Activated T-cell treated with anti-CD3 and anti-CD28 coated beads for 48 hours (primary cell): ENCODE results near the gene CFAP46.
"Not testable (repeated sequence)": the region's sequence is repeated elsewhere in the genome, so short reads cannot be mapped to it uniquely, and the experiment has no call there.

Experiments
- DNase-seq: peaks from one replicate; pipeline ENCODE4 v3.0.0-alpha.2; 2020; ENCODE audit warnings: low read depth

The CFAP46 gene

GRCh38 chr10:132912713-132913558, 29.4 kb downstream of the CFAP46 start:
- DNase-seq, result no peak

GRCh38 chr10:132912225-132912712, 30.1 kb downstream of the CFAP46 start:
- DNase-seq, result no peak

GRCh38 chr10:132911786-132912097, 30.6 kb downstream of the CFAP46 start:
- no peak for DNase-seq

GRCh38 chr10:132910901-132911785, 31.2 kb downstream of the CFAP46 start:
- no peak for DNase-seq

- DNase-seq, result no peak
Observed at GRCh38 chr10:132910186-132910880, 32.0 kb downstream of the CFAP46 start.

- no peak for DNase-seq
Observed at GRCh38 chr10:132909491-132910071, 32.8 kb downstream of the CFAP46 start.

GRCh38 chr10:132908621-132909295, 33.6 kb downstream of the CFAP46 start:
- no peak for DNase-seq

- no peak for DNase-seq
Observed at GRCh38 chr10:132907821-132908620, 34.3 kb downstream of the CFAP46 start.

- DNase-seq, result no peak
Observed at GRCh38 chr10:132906836-132907235, 35.5 kb downstream of the CFAP46 start.

- no peak for DNase-seq
Observed at GRCh38 chr10:132906106-132906505, 36.3 kb downstream of the CFAP46 start.

- no peak for DNase-seq
Observed at GRCh38 chr10:132905661-132906060, 36.7 kb downstream of the CFAP46 start.

- peak; percentile 33 for DNase-seq
Observed at GRCh38 chr10:132904814-132905649, 37.3 kb downstream of the CFAP46 start.

GRCh38 chr10:132904181-132904813, 38.1 kb downstream of the CFAP46 start:
- DNase-seq, result peak; percentile 41

GRCh38 chr10:132902656-132903575, 39.5 kb downstream of the CFAP46 start:
- DNase-seq, result not testable (repeated sequence)

GRCh38 chr10:132901351-132901750, 41.0 kb downstream of the CFAP46 start:
- DNase-seq, result no peak

- DNase-seq, result no peak
Observed at GRCh38 chr10:132900211-132900756, 42.1 kb downstream of the CFAP46 start.

GRCh38 chr10:132899751-132900065, 42.7 kb downstream of the CFAP46 start:
- no peak for DNase-seq
